Endothelial cell of umbilical vein (primary cell): ENCODE measurements around the gene FOXE1. TPM values are rescaled to one million over a fixed set of nuclear protein-coding genes. Genes with fewer than 3 reads are reported as not detected.

Experiments used
- BruUV-seq: library from RNA; stranded (reverse); fragments of 400-500 nt; replicated peaks from 2 replicates; lab custom pipeline; 2021; lab: Mats Ljungman, UMichigan
- CTCF ChIA-PET: fragments of 300-600, 350-600 bp; sonication (Branson Sonifier 250); formaldehyde crosslinking; loops from one replicate; lab custom pipeline; 2021; ENCODE audit warnings: antibody characterized with exemption, inconsistent platforms; lab: Charles Lee
- POLR2A ChIA-PET: fragments of 300-600, 350-600 bp; sonication (Branson Sonifier 250); formaldehyde crosslinking; loops from one replicate; lab custom pipeline; 2021; ENCODE audit warnings: antibody characterized with exemption, inconsistent platforms; lab: Charles Lee
- DNase-seq: peaks from one replicate; pipeline ENCODE4 v3.0.0-alpha.2; 2011; ENCODE audit warnings: low read depth, low spot score
- FAIRE-seq: peaks from 2 replicates; lab custom pipeline; 2011; peaks lifted over from hg19 to GRCh38; lab: Jason Lieb, UNC
- H2AFZ ChIP-seq: 2 replicates; pipeline ENCODE4 v1.6.0; 2012; ENCODE audit warnings: low read depth, low read length, control low read depth, inconsistent platforms
- H3K27ac ChIP-seq: 2 replicates; pipeline ENCODE4 v1.5.1; 2011; ENCODE audit warnings: low read depth, mild to moderate bottlenecking, control low read depth, low read length, moderate library complexity; ENCODE audit not compliant: insufficient read depth
- H3K27me3 ChIP-seq, 2 experiments: 2 replicates each; pipeline versions ENCODE4 v1.6.0 to v1.6.1; 2011; ENCODE audit warnings: low read length in 2 of 2, mixed read lengths in 1 of 2; ENCODE audit not compliant: control insufficient read depth in 2 of 2, insufficient read depth in 2 of 2
- H3K36me3 ChIP-seq, 2 experiments: 2 replicates in 1 of 2; 3 replicates in 1 of 2; pipeline ENCODE4 v1.5.1; 2011; ENCODE audit warnings: low read length in 2 of 2, mild to moderate bottlenecking in 1 of 2, moderate library complexity in 1 of 2; ENCODE audit not compliant: control insufficient read depth in 2 of 2, insufficient read depth in 2 of 2; ENCODE audit errors: extremely low read depth in 1 of 2
- H3K4me1 ChIP-seq: 3 replicates; pipeline ENCODE4 v1.5.1; 2011; ENCODE audit warnings: mild to moderate bottlenecking, low read length; ENCODE audit not compliant: control insufficient read depth, insufficient read depth; ENCODE audit errors: extremely low read depth
- H3K4me2 ChIP-seq: 2 replicates; pipeline ENCODE4 v1.6.1; 2011; ENCODE audit warnings: low read length, control low read depth, mixed read lengths; ENCODE audit not compliant: insufficient read depth
- H3K4me3 ChIP-seq, 3 experiments: fragments of 200-600 bp in 1 of 3; sonication (generic), shearing (Covaris generic) in 1 of 3; replicated peaks in 1 of 3; 2 replicates each; pipeline ENCODE4 v1.5.1; 2011 to 2016; ENCODE audit warnings: control low read depth in 3 of 3, low read length in 3 of 3, mild to moderate bottlenecking in 2 of 3, inconsistent platforms in 1 of 3, low read depth in 1 of 3, moderate library complexity in 1 of 3; ENCODE audit not compliant: insufficient read depth in 1 of 3
- H3K79me2 ChIP-seq: 2 replicates; pipeline ENCODE4 v1.6.0; 2012; ENCODE audit warnings: low read length, inconsistent platforms; ENCODE audit not compliant: control insufficient read depth, insufficient read depth
- H3K9ac ChIP-seq: replicated peaks from 2 replicates; pipeline ENCODE3; 2011; ENCODE audit warnings: low read length, control low read depth; ENCODE audit not compliant: insufficient read depth; ENCODE audit errors: extremely low read depth
- H3K9me1 ChIP-seq: replicated peaks from 3 replicates; pipeline ENCODE4 v1.6.0; 2011; ENCODE audit warnings: mild to moderate bottlenecking, low read length; ENCODE audit not compliant: control insufficient read depth, insufficient read depth; ENCODE audit errors: extremely low read depth
- H3K9me3 ChIP-seq: replicated peaks from 2 replicates; pipeline ENCODE4 v1.5.1; 2012; ENCODE audit warnings: low read length, inconsistent platforms; ENCODE audit not compliant: control insufficient read depth, insufficient read depth
- H4K20me1 ChIP-seq: replicated peaks from 2 replicates; pipeline ENCODE3; 2011; ENCODE audit warnings: mild to moderate bottlenecking, low read length; ENCODE audit not compliant: control insufficient read depth, insufficient read depth; ENCODE audit errors: extremely low read depth
- CTCF ChIP-seq, 2 donors: IDR thresholded peaks; 1 replicate in 1 of 2; 2 replicates in 1 of 2; pipeline ENCODE4 v1.5.1; 2011; ENCODE audit warnings: low read length in 2 of 2, mild to moderate bottlenecking in 2 of 2, moderate library complexity in 2 of 2, control low read depth in 1 of 2, inconsistent platforms in 1 of 2, low read depth in 1 of 2; ENCODE audit not compliant: insufficient read depth in 1 of 2; ENCODE audit errors: extremely low read depth in 1 of 2
- EZH2 ChIP-seq: IDR thresholded peaks from 2 replicates; pipeline ENCODE4 v1.6.1; 2012; ENCODE audit warnings: borderline replicate concordance, low read depth, mild to moderate bottlenecking, moderate library complexity, low read length, inconsistent platforms; ENCODE audit not compliant: severe bottlenecking
- FOS ChIP-seq: IDR thresholded peaks from 2 replicates; pipeline ENCODE4 v1.6.1; 2011; ENCODE audit warnings: mild to moderate bottlenecking, low read length, moderate library complexity, borderline replicate concordance; ENCODE audit not compliant: insufficient read depth
- GATA2 ChIP-seq: IDR thresholded peaks from 2 replicates; pipeline ENCODE4 v1.7.0; 2011; ENCODE audit warnings: low read depth, mild to moderate bottlenecking, moderate library complexity, mixed read lengths, low read length; ENCODE audit not compliant: insufficient read length, insufficient read depth
- JUN ChIP-seq: IDR thresholded peaks from 2 replicates; pipeline ENCODE4 v1.6.1; 2011; ENCODE audit warnings: borderline replicate concordance, low read depth; ENCODE audit not compliant: insufficient read length, insufficient read depth
- MAX ChIP-seq: IDR thresholded peaks from 2 replicates; pipeline ENCODE4 v1.6.1; 2011; ENCODE audit not compliant: insufficient read depth, insufficient read length
- MYC ChIP-seq: IDR thresholded peaks from one replicate; pipeline ENCODE4 v1.6.1; 2011; ENCODE audit warnings: mild to moderate bottlenecking, low read depth, low read length
- POLR2A ChIP-seq: IDR thresholded peaks from 2 replicates; pipeline ENCODE4 v1.6.1; 2012; ENCODE audit warnings: low read depth, mild to moderate bottlenecking, control low read depth, low read length
- POLR2AphosphoS5 ChIP-seq: IDR thresholded peaks from 2 replicates; pipeline ENCODE4 v1.6.1; 2012; ENCODE audit warnings: low read depth, mild to moderate bottlenecking, control low read depth, low read length, moderate library complexity; ENCODE audit not compliant: insufficient read depth
- dilution Hi-C: fragments of 300-500 bp; cut with MboI; formaldehyde crosslinking; loops from one replicate; pipeline ENCODE4 v1.15.0; 2019; ENCODE audit warnings: low sequenced_read_pairs; ENCODE audit not compliant: extremely low pct_ligation_motif_present
- intact Hi-C: fragments of 100-400 bp; cut with micrococcal nuclease; formaldehyde crosslinking; loops from one replicate; pipeline ENCODE4 v1.10.0; 2022
- polyA plus RNA-seq, 4 experiments: library from polyadenylated mRNA; depleted of rRNA in 3 of 4; stranded (reverse) in 3 of 4; unstranded in 1 of 4; fragments of >200 nt; gene quantifications; 2 replicates each; pipeline versions ENCODE4 v1.2.1 to v1.2.3, GENCODE V29; 2011 to 2012; ENCODE audit warnings: missing spikeins in 1 of 4
- total RNA-seq: library from RNA; stranded (reverse); gene quantifications from 2 replicates; pipeline ENCODE4 v1.2.3, GENCODE V29; 2021

The FOXE1 gene
- total and polyA plus RNA-seq, 2 donors (not counting 3 experiments of a cell fraction or from before 2014, with no cell fraction given): not detected

GRCh38 chr9:97863314-97863713 lies 10.3 kb downstream of the FOXE1 start:
- dilution Hi-C loops (no loop called here), intact Hi-C loops (no loop called here)
- no peaks in the 10 kb centered on the region for H3K9me1 ChIP-seq
- H3K27me3 ChIP-seq: peaks cover 38 to 53% of the 10 kb centered on the region in 2 experiments
- H3K4me3 ChIP-seq: no peak overlapping the region
- no peaks in the 10 kb centered on the region for H3K9me3 ChIP-seq
- no peaks in the 10 kb centered on the region for H3K36me3 ChIP-seq
- no peaks in the 10 kb centered on the region for H3K4me1 ChIP-seq
- FAIRE-seq (no peak), DNase-seq (no peak)
- TF ChIP-seq JUN (no peak), MYC (no peak), MAX (no peak), POLR2A (no peak), POLR2AphosphoS5 (no peak), CTCF (IDR thresholded peaks at IDR 0.05; ENCODE audit: extremely low read depth in 1 of 2, insufficient read depth in 1 of 2, low read depth in 1 of 2, low read length in 2 of 2) (no peak), GATA2 (no peak), EZH2 (no peak), FOS (no peak)
- H3K27ac ChIP-seq: no peak overlapping the region
- POLR2A ChIA-PET: no interaction called here
- H3K4me2 ChIP-seq: no peak overlapping the region
- no TSS peak for BruUV-seq
- H2AFZ ChIP-seq: no peak overlapping the region
- no peaks in the 10 kb centered on the region for H4K20me1 ChIP-seq
- no peak overlapping the region for H3K9ac ChIP-seq
- CTCF ChIA-PET: interaction anchor here (1.1 to 2.1 kb wide), 4 partner anchors 22 to 39 kb away, joined by 4 to 7 read pairs (median 5); no protein-coding TSS in a partner anchor
- no peaks in the 10 kb centered on the region for H3K79me2 ChIP-seq
